Measurements from ENCODE around the gene YPEL2.
"Not testable (repeated sequence)": the region's sequence is repeated elsewhere in the genome, so short reads cannot be mapped to it uniquely, and the experiment has no call there.

Gene YPEL2

GRCh38 chr17:59409336-59410048, 78.0 kb downstream of the YPEL2 start:
- no peak overlapping the region for H3K4me2 ChIP-seq (ENCODE audit: low read length)
- H3K4me3 ChIP-seq (ENCODE audit: low read length): no peak overlapping the region
- no peaks in the 10 kb centered on the region for H4K20me1 ChIP-seq (ENCODE audit: control insufficient read depth, insufficient read depth, low read depth, low read length)
- no peak overlapping the region for H3K27ac ChIP-seq (ENCODE audit: low read depth, low read length)
- H3K79me2 ChIP-seq (ENCODE audit: control insufficient read depth, low read length): no peaks in the 10 kb centered on the region
- H3F3A ChIP-seq (ENCODE audit: control insufficient read depth, insufficient read depth): no peaks in the 10 kb centered on the region
- H3K9me2 ChIP-seq (replicated peaks; ENCODE audit: control insufficient read depth, low read length): no peaks in the 10 kb centered on the region
- no peaks in the 10 kb centered on the region for H3K9me3 ChIP-seq (ENCODE audit: control insufficient read depth, insufficient read depth, low read length)
- TF ChIP-seq EZH2phosphoT487 (IDR thresholded peaks at IDR 0.05; ENCODE audit: borderline replicate concordance, low read length) (no peak), CTCF (IDR thresholded peaks at IDR 0.05; ENCODE audit: low read depth, low read length, poor library complexity, severe bottlenecking) (no peak)
- peaks cover 3% of the 10 kb centered on the region; the same call in 1 of the 2 replicates for H3K4me1 ChIP-seq (ENCODE audit: control insufficient read depth, low read length)
- no peaks in the 10 kb centered on the region for H3K27me3 ChIP-seq (ENCODE audit: control insufficient read depth, low read length)
- no peaks in the 10 kb centered on the region for H3K36me3 ChIP-seq (ENCODE audit: control insufficient read depth, low read length)

- Histone ChIP-seq H3K27me3 (ENCODE audit: control insufficient read depth, low read length) (peaks cover under 1% of the 10 kb centered on the region; the same call in 1 of the 2 replicates), H3K27ac (ENCODE audit: low read depth, low read length) (no peak overlapping the region), H3K4me2 (ENCODE audit: low read length) (no peak overlapping the region), H3K36me3 (ENCODE audit: control insufficient read depth, low read length) (no peaks in the 10 kb centered on the region), H3K4me1 (ENCODE audit: control insufficient read depth, low read length) (peaks cover 3% of the 10 kb centered on the region; the same call in 1 of the 2 replicates), H3K4me3 (ENCODE audit: low read length) (no peak overlapping the region), H3F3A (ENCODE audit: control insufficient read depth, insufficient read depth) (no peaks in the 10 kb centered on the region), H3K9me3 (ENCODE audit: control insufficient read depth, insufficient read depth, low read length) (no peaks in the 10 kb centered on the region), H3K79me2 (ENCODE audit: control insufficient read depth, low read length) (no peaks in the 10 kb centered on the region), H4K20me1 (ENCODE audit: control insufficient read depth, insufficient read depth, low read depth, low read length) (no peaks in the 10 kb centered on the region), H3K9me2 (replicated peaks; ENCODE audit: control insufficient read depth, low read length) (no peaks in the 10 kb centered on the region)
- TF ChIP-seq CTCF (IDR thresholded peaks at IDR 0.05; ENCODE audit: low read depth, low read length, poor library complexity, severe bottlenecking): no peak
- TF ChIP-seq EZH2phosphoT487 (IDR thresholded peaks at IDR 0.05; ENCODE audit: borderline replicate concordance, low read length): no peak
Observed at GRCh38 chr17:59410049-59410437, 78.6 kb downstream of the YPEL2 start.

GRCh38 chr17:59412431-59412830, 81.0 kb downstream of the YPEL2 start:
- not testable (repeated sequence) for H3K79me2 ChIP-seq (ENCODE audit: control insufficient read depth, low read length); H3K9me3 ChIP-seq (ENCODE audit: control insufficient read depth, insufficient read depth, low read length); H3F3A ChIP-seq (ENCODE audit: control insufficient read depth, insufficient read depth); H3K27ac ChIP-seq (ENCODE audit: low read depth, low read length); H3K4me2 ChIP-seq (ENCODE audit: low read length); H3K36me3 ChIP-seq (ENCODE audit: control insufficient read depth, low read length); H3K9me2 ChIP-seq (replicated peaks; ENCODE audit: control insufficient read depth, low read length); H3K4me3 ChIP-seq (ENCODE audit: low read length); H4K20me1 ChIP-seq (ENCODE audit: control insufficient read depth, insufficient read depth, low read depth, low read length); H3K4me1 ChIP-seq (ENCODE audit: control insufficient read depth, low read length); H3K27me3 ChIP-seq (ENCODE audit: control insufficient read depth, low read length)

- Histone ChIP-seq H3K9me2 (replicated peaks; ENCODE audit: control insufficient read depth, low read length) (no peaks in the 10 kb centered on the region), H3F3A (ENCODE audit: control insufficient read depth, insufficient read depth) (no peaks in the 10 kb centered on the region), H3K27me3 (ENCODE audit: control insufficient read depth, low read length) (peaks cover 9% of the 10 kb centered on the region), H3K4me3 (ENCODE audit: low read length) (no peak overlapping the region), H3K4me2 (ENCODE audit: low read length) (no peak overlapping the region), H3K36me3 (ENCODE audit: control insufficient read depth, low read length) (no peaks in the 10 kb centered on the region), H3K79me2 (ENCODE audit: control insufficient read depth, low read length) (no peaks in the 10 kb centered on the region), H4K20me1 (ENCODE audit: control insufficient read depth, insufficient read depth, low read depth, low read length) (no peaks in the 10 kb centered on the region), H3K9me3 (ENCODE audit: control insufficient read depth, insufficient read depth, low read length) (no peaks in the 10 kb centered on the region), H3K27ac (ENCODE audit: low read depth, low read length) (no peak overlapping the region), H3K4me1 (ENCODE audit: control insufficient read depth, low read length) (peaks cover 3% of the 10 kb centered on the region; the same call in 1 of the 2 replicates)
- TF ChIP-seq EZH2phosphoT487 (IDR thresholded peaks at IDR 0.05; ENCODE audit: borderline replicate concordance, low read length) (no peak), CTCF (IDR thresholded peaks at IDR 0.05; ENCODE audit: low read depth, low read length, poor library complexity, severe bottlenecking) (no peak)
Observed at GRCh38 chr17:59413014-59413766, 81.7 kb downstream of the YPEL2 start.
